T-helper 2 cell treated with Interferon-gamma antibody and Interleukin-4, amounts not matched to agents 5 μg/mL and 100 μg/mL, for 36 hours (primary cell): ENCODE measurements around the gene TTC28.
"Not testable (repeated sequence)": the region's sequence is repeated elsewhere in the genome, so short reads cannot be mapped to it uniquely, and the experiment has no call there.

Experiments
- DNase-seq: peaks from one replicate; pipeline ENCODE4 v3.0.0; 2021; ENCODE audit warnings: low spot score
- H3K27ac Mint-ChIP-seq: one replicate; pipeline ENCODE4 v1.8.0; 2021; ENCODE audit warnings: mild to moderate bottlenecking, mixed read lengths
- H3K27me3 Mint-ChIP-seq: one replicate; pipeline ENCODE4 v1.8.0; 2021; ENCODE audit warnings: low read depth, mixed read lengths
- H3K36me3 Mint-ChIP-seq: one replicate; pipeline ENCODE4 v1.8.0; 2021; ENCODE audit warnings: low read depth, mixed read lengths
- H3K4me1 Mint-ChIP-seq: one replicate; pipeline ENCODE4 v1.8.0; 2021; ENCODE audit warnings: low read depth, mixed read lengths
- H3K4me3 Mint-ChIP-seq: one replicate; pipeline ENCODE4 v1.8.0; 2022; ENCODE audit warnings: mild to moderate bottlenecking, moderate library complexity, mixed read lengths
- H3K9me3 Mint-ChIP-seq: one replicate; pipeline ENCODE4 v1.8.0; 2021; ENCODE audit warnings: mixed read lengths

The TTC28 gene

DNA sequence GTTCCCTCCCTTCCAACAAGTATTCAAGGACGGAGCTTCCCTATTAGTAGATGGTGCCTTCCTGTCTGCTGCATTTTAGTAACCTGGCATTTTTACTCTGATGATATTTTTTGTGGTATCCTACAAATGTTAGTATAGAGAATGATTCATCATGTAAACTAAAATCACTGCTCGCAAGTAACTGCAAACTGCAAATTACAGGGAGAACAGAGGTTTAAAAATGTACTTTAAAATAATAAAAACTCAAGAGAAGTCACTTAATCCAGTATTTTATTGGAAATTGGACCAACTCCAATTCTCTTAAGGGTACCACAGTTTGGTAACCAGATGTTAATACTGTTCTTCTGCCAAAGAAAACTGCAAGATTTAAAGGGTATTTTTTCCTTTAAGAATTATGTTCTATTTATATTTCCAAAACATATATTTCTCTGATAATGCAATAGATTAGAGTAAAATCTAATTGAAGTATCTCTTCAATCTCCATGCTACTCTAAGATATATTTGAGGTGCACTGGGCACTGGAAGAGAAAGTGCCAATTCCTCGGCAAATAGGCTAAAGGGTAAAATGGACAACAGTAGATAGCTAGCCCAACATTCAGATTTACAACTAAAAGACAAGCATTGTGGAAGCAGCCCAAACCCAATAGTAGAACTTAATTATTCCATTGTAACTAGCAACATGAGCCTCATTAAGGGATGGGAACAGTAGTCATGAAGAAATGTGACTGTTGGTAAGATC is 298.0 kb downstream of the TTC28 start:
- Mint-ChIP-seq H3K4me3 (no peak overlapping the region), H3K9me3 (no peaks in the 10 kb centered on the region), H3K27ac (no peak overlapping the region), H3K27me3 (no peaks in the 10 kb centered on the region), H3K36me3 (no peaks in the 10 kb centered on the region), H3K4me1 (peaks cover 12% of the 10 kb centered on the region)
- DNase-seq: no peak

- H3K36me3 Mint-ChIP-seq: no peaks in the 10 kb centered on the region
- H3K9me3 Mint-ChIP-seq: no peaks in the 10 kb centered on the region
- no peak overlapping the region for H3K27ac Mint-ChIP-seq
- DNase-seq: no peak
- peaks cover 25% of the 10 kb centered on the region for H3K4me1 Mint-ChIP-seq
- H3K4me3 Mint-ChIP-seq: no peak overlapping the region
- H3K27me3 Mint-ChIP-seq: no peaks in the 10 kb centered on the region
Measured at GRCh38 chr22:28379951-28380350, 299.7 kb downstream of the TTC28 start.

- DNase-seq: no peak
- H3K9me3 Mint-ChIP-seq: no peaks in the 10 kb centered on the region
- H3K36me3 Mint-ChIP-seq: no peaks in the 10 kb centered on the region
- peak overlapping the region; percentile 32 for H3K27ac Mint-ChIP-seq
- no peaks in the 10 kb centered on the region for H3K27me3 Mint-ChIP-seq
- H3K4me1 Mint-ChIP-seq: peaks cover 27% of the 10 kb centered on the region
- no peak overlapping the region for H3K4me3 Mint-ChIP-seq
Measured at GRCh38 chr22:28379075-28379779, 300.4 kb downstream of the TTC28 start.

DNA sequence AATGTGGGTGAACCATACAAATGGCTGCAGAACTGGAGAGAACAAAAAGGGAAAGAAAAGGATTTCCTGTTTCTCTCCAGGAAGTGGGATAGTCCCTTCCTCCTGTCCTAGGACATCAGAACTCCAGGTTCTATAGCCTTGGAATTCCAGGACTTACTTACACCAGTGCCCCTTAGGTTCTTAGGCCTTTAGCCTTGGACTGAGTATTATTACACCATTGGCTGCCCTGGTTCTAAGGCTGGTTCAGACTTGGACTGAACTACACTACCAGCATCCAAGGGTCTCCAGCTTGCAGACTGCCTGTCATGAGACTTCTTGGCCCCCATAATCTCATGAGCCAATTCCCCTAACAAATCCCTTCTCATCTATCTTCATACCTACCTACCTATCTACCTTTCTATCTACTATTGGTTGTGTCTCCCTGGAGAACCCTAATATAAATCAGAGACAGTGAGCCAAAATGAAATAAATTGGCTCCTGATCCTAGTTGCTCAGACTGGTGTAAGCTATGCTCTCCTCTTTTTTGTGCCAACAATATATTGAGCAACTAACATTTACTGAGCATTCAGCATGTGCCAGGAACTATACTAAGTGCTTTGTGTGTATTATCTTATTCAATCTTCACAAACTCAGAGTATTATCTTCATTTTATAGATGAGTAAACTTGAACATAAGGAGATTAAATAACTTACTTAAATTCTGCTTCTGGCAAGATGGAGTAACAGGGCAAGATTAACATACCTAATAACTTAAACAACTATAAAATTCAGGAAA is 303.7 kb downstream of the TTC28 start:
- no peak for DNase-seq
- Mint-ChIP-seq H3K4me3 (no peak overlapping the region), H3K27me3 (no peaks in the 10 kb centered on the region), H3K9me3 (no peaks in the 10 kb centered on the region), H3K36me3 (no peaks in the 10 kb centered on the region), H3K4me1 (peaks cover 44% of the 10 kb centered on the region), H3K27ac (no peak overlapping the region)

DNA sequence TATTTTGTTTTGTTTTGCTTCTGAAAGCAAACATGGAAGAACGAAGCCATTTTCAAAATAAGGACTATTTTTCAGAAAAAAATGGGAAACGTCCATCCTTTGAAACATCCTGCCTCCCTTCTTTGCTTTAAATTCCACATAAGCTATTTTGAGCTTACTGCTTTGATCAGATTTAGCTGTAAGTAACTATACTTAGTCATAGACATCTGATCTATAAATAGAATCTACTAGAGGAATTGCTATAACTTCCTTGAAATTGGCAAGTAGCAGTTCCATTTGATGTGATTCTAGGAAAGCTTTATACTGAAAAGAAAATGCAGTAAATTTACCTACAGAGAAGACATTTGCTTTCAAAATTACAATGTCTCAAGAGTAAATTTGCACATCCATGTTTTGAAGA is 305.8 kb downstream of the TTC28 start:
- H3K4me3 Mint-ChIP-seq: peak overlapping the region; percentile 31
- no peaks in the 10 kb centered on the region for H3K27me3 Mint-ChIP-seq
- DNase-seq: no peak
- H3K9me3 Mint-ChIP-seq: no peaks in the 10 kb centered on the region
- H3K27ac Mint-ChIP-seq: no peak overlapping the region
- H3K4me1 Mint-ChIP-seq: peaks cover 54% of the 10 kb centered on the region
- peaks cover 2% of the 10 kb centered on the region for H3K36me3 Mint-ChIP-seq

- Mint-ChIP-seq H3K27me3 (no peaks in the 10 kb centered on the region), H3K4me3 (peak overlapping the region; percentile 61), H3K36me3 (peaks cover 4% of the 10 kb centered on the region), H3K4me1 (peaks cover 42% of the 10 kb centered on the region), H3K9me3 (peaks cover 13% of the 10 kb centered on the region), H3K27ac (peak overlapping the region; percentile 78)
- peak; percentile 37 for DNase-seq
Measured at GRCh38 chr22:28369854-28370253, 309.8 kb downstream of the TTC28 start.

GRCh38 chr22:28366856-28367255 is 312.8 kb downstream of the TTC28 start:
- Mint-ChIP-seq H3K36me3 (peaks cover 12% of the 10 kb centered on the region), H3K4me3 (no peak overlapping the region), H3K4me1 (peaks cover 24% of the 10 kb centered on the region), H3K9me3 (peaks cover 37% of the 10 kb centered on the region), H3K27me3 (no peaks in the 10 kb centered on the region), H3K27ac (no peak overlapping the region)
- no peak for DNase-seq

DNA sequence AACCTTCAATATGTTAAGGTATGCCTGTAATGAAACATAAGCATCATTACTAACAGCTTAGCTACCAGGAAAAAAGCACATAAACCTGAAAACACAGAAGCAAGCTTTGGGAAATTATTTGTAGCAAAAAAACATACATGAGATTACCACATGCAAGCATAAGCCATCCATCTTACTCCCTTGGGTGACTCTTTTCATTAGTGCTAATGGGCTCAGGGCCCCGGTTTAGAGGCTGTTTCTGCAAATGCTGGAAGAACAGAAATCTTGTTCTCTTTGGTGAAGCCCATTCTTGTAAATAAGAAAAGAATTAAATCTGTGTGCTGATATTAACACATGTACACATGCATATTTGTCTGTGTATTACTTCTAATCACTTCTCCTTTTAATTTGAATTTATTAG is 314.3 kb downstream of the TTC28 start:
- Mint-ChIP-seq H3K27me3 (no peaks in the 10 kb centered on the region), H3K27ac (no peak overlapping the region), H3K9me3 (peaks cover 44% of the 10 kb centered on the region), H3K36me3 (peaks cover 14% of the 10 kb centered on the region), H3K4me1 (peaks cover 25% of the 10 kb centered on the region), H3K4me3 (no peak overlapping the region)
- no peak for DNase-seq

- not testable (repeated sequence) for H3K27ac Mint-ChIP-seq, H3K27me3 Mint-ChIP-seq, H3K4me3 Mint-ChIP-seq, DNase-seq
- H3K36me3 Mint-ChIP-seq: peaks cover 14% of the 10 kb centered on the region
- H3K4me1 Mint-ChIP-seq: peaks cover 14% of the 10 kb centered on the region
- peaks cover 44% of the 10 kb centered on the region for H3K9me3 Mint-ChIP-seq
Measured at GRCh38 chr22:28364105-28364504, 315.5 kb downstream of the TTC28 start.

DNA sequence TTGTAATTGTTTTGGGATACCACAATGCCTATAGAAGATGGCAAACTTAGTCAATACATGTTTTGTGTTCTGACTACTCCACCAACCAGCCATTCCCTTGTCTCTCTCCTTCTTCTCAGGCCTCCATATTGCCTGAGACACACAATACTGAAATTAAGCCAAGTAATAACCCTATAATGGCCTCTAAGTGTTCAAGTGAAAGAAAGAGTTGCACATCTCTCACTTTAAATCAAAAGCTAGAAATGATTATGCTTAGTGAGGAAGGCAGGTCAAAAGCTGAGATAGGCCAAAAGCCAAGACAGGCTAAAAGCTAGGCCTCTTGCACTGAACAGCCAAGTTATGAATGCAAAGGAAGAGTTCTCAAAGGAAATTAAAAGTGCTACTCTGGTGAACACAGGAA is 318.7 kb downstream of the TTC28 start:
- H3K27ac Mint-ChIP-seq: peak overlapping the region; percentile 34
- no peak for DNase-seq
- H3K27me3 Mint-ChIP-seq: no peaks in the 10 kb centered on the region
- peaks cover 31% of the 10 kb centered on the region for H3K9me3 Mint-ChIP-seq
- H3K4me3 Mint-ChIP-seq: no peak overlapping the region
- peaks cover 10% of the 10 kb centered on the region for H3K4me1 Mint-ChIP-seq
- H3K36me3 Mint-ChIP-seq: peaks cover 12% of the 10 kb centered on the region

DNA sequence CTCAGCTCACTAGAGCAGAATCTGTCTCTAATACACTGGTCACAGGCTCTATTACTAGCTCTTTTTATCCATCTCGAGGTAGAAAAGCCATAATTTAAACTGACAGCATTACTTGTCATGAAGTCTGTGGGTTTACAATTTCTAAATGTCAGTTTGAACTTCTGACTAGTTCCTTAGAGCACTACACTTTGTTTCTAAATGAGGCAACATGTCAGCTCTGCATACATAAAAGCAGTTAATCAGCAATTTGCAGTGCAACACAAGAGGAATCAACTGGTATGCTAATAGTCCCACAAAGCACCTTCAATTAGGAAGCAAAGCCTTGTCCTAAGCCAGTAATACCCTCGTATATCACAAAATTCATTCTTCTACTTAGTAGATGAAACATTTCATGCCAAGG is 321.3 kb downstream of the TTC28 start:
- Mint-ChIP-seq H3K27me3 (no peaks in the 10 kb centered on the region), H3K27ac (no peak overlapping the region), H3K36me3 (peaks cover 11% of the 10 kb centered on the region), H3K4me1 (peaks cover 10% of the 10 kb centered on the region), H3K9me3 (peaks cover 18% of the 10 kb centered on the region), H3K4me3 (no peak overlapping the region)
- no peak for DNase-seq

GRCh38 chr22:28357193-28357592 is 322.4 kb downstream of the TTC28 start:
- H3K27ac Mint-ChIP-seq: no peak overlapping the region
- H3K36me3 Mint-ChIP-seq: peaks cover 5% of the 10 kb centered on the region
- no peaks in the 10 kb centered on the region for H3K27me3 Mint-ChIP-seq
- H3K4me1 Mint-ChIP-seq: peaks cover 10% of the 10 kb centered on the region
- no peak for DNase-seq
- no peak overlapping the region for H3K4me3 Mint-ChIP-seq
- peaks cover 10% of the 10 kb centered on the region for H3K9me3 Mint-ChIP-seq

GRCh38 chr22:28351476-28351875 is 328.2 kb downstream of the TTC28 start:
- Mint-ChIP-seq H3K4me1 (peaks cover 6% of the 10 kb centered on the region), H3K4me3 (no peak overlapping the region), H3K36me3 (no peaks in the 10 kb centered on the region), H3K27me3 (peaks cover 4% of the 10 kb centered on the region), H3K27ac (no peak overlapping the region), H3K9me3 (no peaks in the 10 kb centered on the region)
- DNase-seq: no peak
